Right ventricle myocardium inferior (tissue), 1 donor: ENCODE measurements around the gene CNGA2. TPM values are rescaled to one million over a fixed set of nuclear protein-coding genes. Genes with fewer than 3 reads are reported as not detected.

ENCODE experiments used
- ATAC-seq: fragments of 200-7000 bp; cut with Tn5 transposase; one replicate; pipeline ENCODE4 v1.9.1; 2020; ENCODE audit warnings: mild to moderate bottlenecking, moderate library complexity
- DNase-seq: peaks from one replicate; pipeline ENCODE4 v3.0.0; 2021; ENCODE audit errors: missing footprints
- intact Hi-C: fragments of 100-400 bp; cut with DNase I; formaldehyde crosslinking; loops from one replicate; pipeline ENCODE4 v1.11.0; 2022
- total RNA-seq: library from RNA; stranded (reverse); fragmentation: NEBNext Ultra II Directional; extraction: Animal tissue kit (Norgen Biotek cat#: 25700); gene quantifications from one replicate; pipeline ENCODE4 v1.2.1, GENCODE V29; 2021
- donor health status: DM: no; HTN: yes; CAD: no; lungs with severe emphysema.

The CNGA2 gene
- total RNA-seq, 1 donor from 2014 or later, result not detected

- ATAC-seq (no peak), DNase-seq (no peak)
- intact Hi-C loops, result no loop called here
Observed at GRCh38 chrX:151780621-151781020, 46.1 kb downstream of the CNGA2 start.

- DNase-seq, result peak; percentile 58
- intact Hi-C loops, result no loop called here
Observed at GRCh38 chrX:151789179-151789800, 54.7 kb downstream of the CNGA2 start.

DNA sequence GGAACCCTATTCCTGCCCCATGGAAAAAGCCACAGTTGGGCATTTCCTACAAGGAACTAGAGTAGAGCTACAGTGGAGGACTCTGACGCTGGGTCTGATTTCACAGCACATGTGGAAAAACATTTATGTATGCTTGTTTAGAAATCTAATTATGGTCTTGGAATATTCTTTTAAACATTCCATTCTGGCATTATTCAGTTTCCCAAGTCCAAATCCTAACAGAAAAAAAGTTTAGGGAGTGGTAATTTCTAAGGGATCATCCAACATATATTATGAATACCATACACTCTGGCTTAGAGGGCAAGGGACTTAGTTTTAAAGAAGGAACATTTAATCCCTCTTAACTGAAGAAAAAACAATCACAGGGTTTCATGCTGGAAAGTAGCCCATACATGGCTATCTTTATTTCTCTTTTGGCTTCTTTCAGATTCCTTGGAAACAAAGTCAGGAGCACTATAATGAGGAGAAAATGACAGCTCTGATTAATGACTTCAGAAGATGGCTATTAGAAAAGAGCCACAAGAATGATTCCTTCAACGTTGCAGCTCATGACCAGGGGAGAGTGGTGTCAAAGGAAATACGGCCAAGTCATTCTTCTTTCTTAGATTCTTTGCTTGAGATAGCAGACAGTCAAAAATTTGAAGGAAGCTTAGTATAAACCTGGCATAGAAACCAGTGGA, 56.1 kb downstream of the CNGA2 start:
- ATAC-seq (no peak), DNase-seq (no peak)

More at GRCh38 chrX:151789179-151789800, 54.7 kb downstream of the CNGA2 start:
- peak; percentile 86 for ATAC-seq

DNA sequence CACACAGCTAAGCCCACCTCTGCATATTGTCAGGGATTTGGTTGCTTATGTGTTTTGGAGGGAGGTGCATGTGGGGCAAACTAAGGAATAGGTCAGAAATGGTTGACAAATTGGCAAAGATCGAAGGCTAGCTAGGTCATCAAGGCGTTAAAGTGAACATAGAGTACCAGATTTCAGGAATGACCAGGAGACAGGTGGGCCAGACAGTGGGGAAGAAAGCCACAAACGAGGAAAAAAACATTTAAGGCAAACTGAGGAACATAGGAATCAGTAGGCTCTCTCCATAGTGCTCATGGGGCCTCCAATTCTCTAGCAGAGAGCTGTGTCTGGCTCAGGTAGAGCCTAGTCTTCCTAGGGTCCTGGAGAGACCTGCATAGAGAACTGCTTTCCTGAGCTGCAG, 57.4 kb downstream of the CNGA2 start:
- no peak for DNase-seq
- no peak for ATAC-seq
- intact Hi-C loops, result no loop called here

More for the DNA sequence above, 56.1 kb downstream of the CNGA2 start:
- intact Hi-C loops, result no loop called here

DNA sequence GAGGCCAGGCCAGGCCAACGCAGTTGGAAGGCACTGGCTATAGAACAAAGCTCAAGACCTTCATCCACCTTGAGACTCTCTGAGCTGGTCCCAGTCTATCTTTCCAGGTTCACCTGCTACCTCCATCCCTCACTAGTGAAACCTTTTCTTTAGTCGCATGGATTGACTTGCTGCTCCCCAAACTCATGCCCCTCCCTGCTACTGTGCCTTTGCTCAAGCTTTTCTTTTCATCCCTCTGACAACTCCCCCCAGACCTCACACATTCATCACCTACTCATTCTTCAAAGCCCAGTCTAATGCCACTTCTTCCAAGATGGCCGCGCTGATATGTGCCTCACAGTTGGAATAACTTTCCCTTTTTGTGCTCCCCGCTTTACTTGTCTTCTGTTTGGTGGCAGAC, 58.0 kb downstream of the CNGA2 start:
- ATAC-seq (no peak), DNase-seq (no peak)
- intact Hi-C loops, result no loop called here

- intact Hi-C loops, result no loop called here
- ATAC-seq (no peak), DNase-seq (no peak)
Observed at GRCh38 chrX:151793886-151794285, 59.3 kb downstream of the CNGA2 start.

Other genes with a start within 250 kb of the CNGA2 start
- not detected for gene PASD1, start 171.1 kb upstream of the CNGA2 start, total RNA-seq
- 3.4 TPM for gene PRRG3, start 39.3 kb upstream of the CNGA2 start, total RNA-seq
- not detected for gene FATE1, start 18.7 kb upstream of the CNGA2 start, total RNA-seq
- gene MAGEA4, start 178.1 kb downstream of the CNGA2 start, total RNA-seq, result not detected
- 30.3 TPM for gene GABRE, start 239.9 kb downstream of the CNGA2 start, total RNA-seq